HFFc6 (cell line): ENCODE data around the gene TMEM184A. TPM values are rescaled to one million over a fixed set of nuclear protein-coding genes. Genes with fewer than 3 reads are reported as not detected.

Source experiments
- DNase-seq: peaks from one replicate; pipeline ENCODE4 v3.0.0-alpha.2; 2018
- H3K27ac Mint-ChIP-seq: 2 replicates; pipeline ENCODE4 v1.8.0; 2020; ENCODE audit warnings: mild to moderate bottlenecking, mixed read lengths
- H3K27me3 Mint-ChIP-seq: 2 replicates; pipeline ENCODE4 v1.8.0; 2021; ENCODE audit warnings: mild to moderate bottlenecking, moderate library complexity, mixed read lengths; ENCODE audit not compliant: insufficient read depth
- H3K36me3 Mint-ChIP-seq: 2 replicates; pipeline ENCODE4 v1.8.0; 2021; ENCODE audit warnings: low read depth, mixed read lengths
- H3K4me1 Mint-ChIP-seq: 2 replicates; pipeline ENCODE4 v1.8.0; 2020; ENCODE audit warnings: low read depth, mixed read lengths
- H3K4me3 Mint-ChIP-seq: 2 replicates; pipeline ENCODE4 v1.8.0; 2020; ENCODE audit warnings: mild to moderate bottlenecking, moderate library complexity, mixed read lengths
- H3K9me3 Mint-ChIP-seq: 2 replicates; pipeline ENCODE4 v1.8.0; 2020; ENCODE audit warnings: mild to moderate bottlenecking, mixed read lengths
- CTCF ChIP-seq: fragments of 200-600 bp; sonication (generic); IDR thresholded peaks from 2 replicates; pipeline ENCODE4 v1.5.0; 2021; ENCODE audit warnings: antibody characterized with exemption, mild to moderate bottlenecking
- total RNA-seq, 6 experiments: library from RNA; stranded (reverse); fragmentation: NEBNext Ultra II Directional; extraction: Animal tissue kit (Norgen Biotek cat#: 25700); gene quantifications; 2 replicates in 1 of 6; 3 replicates in 5 of 6; pipeline ENCODE4 v1.2.3, GENCODE V29; 2021

Gene TMEM184A
- total RNA-seq, 6 experiments from 2014 or later = 0.79 to 2.0 (median 1.5) TPM

DNA sequence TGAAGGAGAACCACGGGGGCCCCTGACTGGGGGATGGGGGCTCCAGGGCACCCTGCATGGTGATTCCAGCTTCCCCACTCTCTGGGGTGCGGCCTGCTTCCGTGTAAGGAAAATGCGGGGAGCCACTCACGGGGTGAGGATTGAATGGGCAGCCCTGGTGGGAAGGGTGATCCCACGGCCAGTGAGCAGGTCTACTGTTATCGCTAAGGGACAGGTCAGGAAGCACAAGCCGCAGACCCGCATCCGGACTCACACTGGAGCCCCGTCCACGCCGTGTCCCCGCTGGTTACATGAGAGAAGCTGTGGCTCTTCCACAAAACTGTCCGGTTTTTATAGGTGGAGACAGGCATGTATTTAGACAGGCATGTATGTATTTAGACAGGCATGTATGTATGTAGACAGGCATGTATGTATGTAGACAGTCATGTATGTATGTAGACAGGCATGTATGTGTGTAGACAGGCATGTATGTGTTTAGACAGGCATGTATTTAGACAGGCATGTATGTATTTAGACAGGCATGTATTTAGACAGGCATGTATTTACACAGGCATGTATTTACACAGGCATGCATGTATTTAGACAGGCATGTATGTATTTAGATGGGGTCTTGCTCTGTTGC, 8.1 kb upstream of the TMEM184A start:
- H3K27me3 Mint-ChIP-seq = no peaks in the 10 kb centered on the region; the same call in none of the 2 replicates
- H3K4me3 Mint-ChIP-seq = no peak overlapping the region
- peaks cover 19% of the 10 kb centered on the region for H3K36me3 Mint-ChIP-seq
- TF ChIP-seq CTCF = no peak
- H3K4me1 Mint-ChIP-seq = peaks cover 36% of the 10 kb centered on the region
- H3K9me3 Mint-ChIP-seq = no peaks in the 10 kb centered on the region
- H3K27ac Mint-ChIP-seq = no peak overlapping the region
- DNase-seq = no peak

DNA sequence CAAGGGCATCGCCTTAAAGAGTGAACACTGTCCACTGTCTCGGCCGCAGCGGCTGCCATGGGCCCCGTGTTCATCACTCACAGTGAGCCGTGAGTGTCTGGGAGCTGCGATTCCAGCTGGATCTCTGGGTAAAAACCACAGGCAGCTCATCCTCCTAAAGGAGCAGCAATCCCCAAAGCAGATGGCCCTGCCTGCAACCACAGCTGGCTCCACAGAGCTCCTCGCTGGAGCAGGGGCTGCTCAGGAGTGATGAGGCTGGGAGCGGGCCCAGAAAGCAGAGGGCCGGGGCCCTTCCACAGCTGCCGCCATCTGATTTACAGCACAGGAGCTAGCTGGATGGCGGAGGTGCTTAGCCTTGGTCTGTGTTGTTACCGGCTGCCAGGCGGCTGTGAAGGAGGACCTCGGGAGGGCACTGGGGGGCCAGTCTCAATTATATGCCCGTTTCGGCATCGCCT, 6.6 kb upstream of the TMEM184A start:
- DNase-seq = no peak
- peaks cover 9% of the 10 kb centered on the region for H3K36me3 Mint-ChIP-seq

DNA sequence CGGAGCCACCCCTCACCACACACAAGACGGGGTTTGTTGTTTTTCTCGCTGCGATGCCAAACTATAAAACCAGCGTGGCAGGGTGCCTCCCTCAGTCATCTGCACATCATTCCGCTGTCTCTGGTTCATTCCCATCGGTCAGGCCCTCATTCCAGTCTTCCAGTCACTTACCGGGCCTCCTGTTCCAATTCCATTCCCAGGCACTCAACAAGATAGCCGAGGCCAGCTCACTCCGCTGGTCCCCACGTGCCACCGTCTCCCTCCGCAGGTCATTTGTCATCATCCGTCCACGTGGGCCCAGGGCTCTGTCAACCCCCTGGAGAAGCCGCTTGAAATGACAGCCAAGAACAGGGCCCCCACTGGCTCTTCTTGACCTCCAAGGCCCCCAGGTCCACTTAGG, 6.1 kb upstream of the TMEM184A start:
- no peaks in the 10 kb centered on the region for H3K9me3 Mint-ChIP-seq
- peaks cover 4% of the 10 kb centered on the region for H3K36me3 Mint-ChIP-seq
- no peak overlapping the region for H3K4me3 Mint-ChIP-seq
- peaks cover 16% of the 10 kb centered on the region for H3K4me1 Mint-ChIP-seq
- no peaks in the 10 kb centered on the region; the same call in 1 of the 2 replicates for H3K27me3 Mint-ChIP-seq
- no peak for DNase-seq
- H3K27ac Mint-ChIP-seq = no peak overlapping the region
- TF ChIP-seq CTCF = no peak

More for the DNA sequence above, 6.6 kb upstream of the TMEM184A start:
- no peak overlapping the region for H3K4me3 Mint-ChIP-seq
- H3K27me3 Mint-ChIP-seq = no peaks in the 10 kb centered on the region; the same call in none of the 2 replicates
- peaks cover 21% of the 10 kb centered on the region for H3K4me1 Mint-ChIP-seq
- H3K9me3 Mint-ChIP-seq = no peaks in the 10 kb centered on the region
- TF ChIP-seq CTCF = no peak
- no peak overlapping the region for H3K27ac Mint-ChIP-seq

GRCh38 chr7:1561036-1561940, 5.3 kb upstream of the TMEM184A start:
- Mint-ChIP-seq H3K4me1 (peaks cover 13% of the 10 kb centered on the region; the same call in 1 of the 2 replicates), H3K27ac (no peak overlapping the region)

More at GRCh38 chr7:1561036-1561940, 5.3 kb upstream of the TMEM184A start:
- no peak for DNase-seq
- Mint-ChIP-seq H3K27me3 (no peaks in the 10 kb centered on the region; the same call in 1 of the 2 replicates), H3K4me3 (no peak overlapping the region), H3K36me3 (no peaks in the 10 kb centered on the region; the same call in 1 of the 2 replicates), H3K9me3 (no peaks in the 10 kb centered on the region)
- TF ChIP-seq CTCF = no peak
